ENCODE measurements around the gene ACIN1. TPM values are rescaled to one million over a fixed set of nuclear protein-coding genes. Genes with fewer than 3 reads are reported as not detected.

The ACIN1 gene
- total RNA-seq, 1 experiment from 2014 or later = 171 TPM

DNA sequence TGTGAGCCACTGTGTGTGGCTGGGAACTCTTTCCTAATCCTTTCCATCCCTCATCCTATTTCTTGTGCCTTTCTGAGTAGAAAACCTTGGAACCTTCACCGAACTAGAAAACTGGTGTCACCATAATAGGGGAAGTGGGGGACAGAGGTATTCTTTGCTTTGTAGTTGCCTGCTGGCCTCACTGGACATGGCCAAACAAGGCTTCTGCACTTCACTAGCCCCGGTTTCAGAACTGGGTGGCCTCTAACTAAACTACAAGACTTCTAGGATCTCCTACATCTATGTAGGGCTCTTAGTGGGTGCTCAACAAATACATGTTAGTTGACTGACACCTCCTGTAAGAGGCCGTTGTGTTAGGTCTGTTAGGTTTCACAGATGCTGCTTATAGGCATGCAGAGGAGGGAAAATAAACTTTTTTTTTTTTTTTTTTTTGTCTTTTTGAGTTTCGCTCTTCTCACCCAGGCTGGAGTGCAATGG, 10.4 kb upstream of the ACIN1 start:
- intact Hi-C loops (cut with micrococcal nuclease; ENCODE audit: unreplicated experiment) = no loop called here
- DNase-seq = no peak
- Histone ChIP-seq H3K27ac (no peak overlapping the region), H3K4me3 (no peak overlapping the region), H3K9me3 (ENCODE audit: insufficient read depth, low read depth) (no peaks in the 10 kb centered on the region), H3K36me3 (ENCODE audit: low read depth) (no peaks in the 10 kb centered on the region), H3K4me2 (no peak overlapping the region), H3K79me2 (ENCODE audit: low read depth) (no peaks in the 10 kb centered on the region), H3K27me3 (ENCODE audit: insufficient read depth, low read depth) (no peaks in the 10 kb centered on the region), H2AFZ (no peak overlapping the region), H3K4me1 (replicated peaks; ENCODE audit: insufficient read depth) (no peaks in the 10 kb centered on the region), H3F3A (ENCODE audit: insufficient read depth, low read depth) (no peaks in the 10 kb centered on the region), H4K20me1 (ENCODE audit: insufficient read depth) (no peaks in the 10 kb centered on the region), H3K9me2 (ENCODE audit: insufficient read depth) (no peaks in the 10 kb centered on the region)
- ChIA-PET CTCF (no interaction called here), POLR2A (ENCODE audit: unreplicated experiment) (no interaction called here)
- BruUV-seq (replicated peaks) = no TSS peak
- TF ChIP-seq EZH2 (IDR thresholded peaks at IDR 0.05; ENCODE audit: low read depth) = no peak

- no peak within 1 kb of the TSS for H3K4me3 ChIP-seq
- H3K36me3 ChIP-seq (ENCODE audit: low read depth) = no peaks in the 10 kb centered on the region
- TF ChIP-seq EZH2 (IDR thresholded peaks at IDR 0.05; ENCODE audit: low read depth) (no peak), CTCF (conservative IDR thresholded peaks at IDR 0.05) (no peak)
- no peaks in the 10 kb centered on the region for H3K4me1 ChIP-seq (replicated peaks; ENCODE audit: insufficient read depth)
- H3K4me2 ChIP-seq = no peak within 1 kb of the TSS
- no peaks in the 10 kb centered on the region for H3K79me2 ChIP-seq (ENCODE audit: low read depth)
- no peak within 1 kb of the TSS for H3K27ac ChIP-seq
- no TSS peak for BruUV-seq (replicated peaks)
- H2AFZ ChIP-seq = no peak within 1 kb of the TSS
- no peak for DNase-seq
- no peaks in the 10 kb centered on the region for H3F3A ChIP-seq (ENCODE audit: insufficient read depth, low read depth)
- H3K27me3 ChIP-seq (ENCODE audit: insufficient read depth, low read depth) = no peaks in the 10 kb centered on the region
- CTCF ChIA-PET = no interaction called here
- intact Hi-C loops (cut with micrococcal nuclease; ENCODE audit: unreplicated experiment) = no loop called here
- POLR2A ChIA-PET (ENCODE audit: unreplicated experiment) = no interaction called here
- no peaks in the 10 kb centered on the region for H4K20me1 ChIP-seq (ENCODE audit: insufficient read depth)
- no peaks in the 10 kb centered on the region for H3K9me2 ChIP-seq (ENCODE audit: insufficient read depth)
- no peaks in the 10 kb centered on the region for H3K9me3 ChIP-seq (ENCODE audit: insufficient read depth, low read depth)
Observed at GRCh38 chr14:23104591-23105347, 9.8 kb upstream of the ACIN1 start, which contains the start of gene CIROP. Gene CIROP (minus strand): TSS chr14:23104989. CDS start chr14:23104920, 69 bp downstream.

DNA sequence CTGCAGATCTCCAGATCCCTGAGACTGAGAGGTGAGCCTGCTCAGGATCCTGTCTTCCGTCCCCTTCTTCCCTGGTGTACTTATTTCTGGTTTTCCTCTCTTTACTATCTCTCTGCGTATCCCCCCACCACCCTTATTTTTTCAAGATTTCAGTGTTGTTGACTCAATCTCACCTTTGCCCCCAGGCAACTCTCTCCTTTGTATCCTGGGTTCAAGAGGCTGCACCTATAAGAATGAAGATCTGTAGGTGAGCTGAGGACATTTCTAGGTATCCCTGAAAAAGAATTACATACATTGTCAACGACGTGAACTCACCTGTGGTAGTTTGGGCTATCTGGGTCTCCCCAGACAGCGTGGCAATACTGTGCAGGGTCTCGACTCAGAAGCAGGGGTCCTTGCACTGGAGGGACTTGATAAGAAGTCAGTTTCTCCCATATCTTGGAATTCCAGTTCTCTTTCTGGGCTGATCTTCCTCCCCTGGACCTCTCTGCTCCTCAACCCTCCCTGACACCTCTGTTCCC, 9.2 kb upstream of the ACIN1 start:
- H3K27me3 ChIP-seq (ENCODE audit: insufficient read depth, low read depth) = no peaks in the 10 kb centered on the region
- H3K4me1 ChIP-seq (replicated peaks; ENCODE audit: insufficient read depth) = no peaks in the 10 kb centered on the region
- ChIA-PET CTCF (no interaction called here), POLR2A (ENCODE audit: unreplicated experiment) (interaction anchor here (0.6 kb wide), 1 partner anchor 763 kb away, joined by 4 read pairs; no protein-coding TSS in a partner anchor)
- TF ChIP-seq CTCF (conservative IDR thresholded peaks at IDR 0.05) (no peak), EZH2 (IDR thresholded peaks at IDR 0.05; ENCODE audit: low read depth) (no peak)
- no peak overlapping the region for H3K4me3 ChIP-seq
- no peaks in the 10 kb centered on the region; the same call in 1 of the 2 replicates for H4K20me1 ChIP-seq (ENCODE audit: insufficient read depth)
- BruUV-seq (replicated peaks) = no TSS peak
- no peak overlapping the region for H2AFZ ChIP-seq
- H3K9me3 ChIP-seq (ENCODE audit: insufficient read depth, low read depth) = no peaks in the 10 kb centered on the region
- H3F3A ChIP-seq (ENCODE audit: insufficient read depth, low read depth) = no peaks in the 10 kb centered on the region; the same call in 1 of the 2 replicates
- H3K36me3 ChIP-seq (ENCODE audit: low read depth) = no peaks in the 10 kb centered on the region
- no peak for DNase-seq
- no peaks in the 10 kb centered on the region for H3K9me2 ChIP-seq (ENCODE audit: insufficient read depth)
- H3K4me2 ChIP-seq = no peak overlapping the region
- intact Hi-C loops (cut with micrococcal nuclease; ENCODE audit: unreplicated experiment) = no loop called here
- no peak overlapping the region for H3K27ac ChIP-seq
- 0 out of 2 replicates have a peak, but pooled peaks cover under 1% of the 10 kb centered on the region for H3K79me2 ChIP-seq (ENCODE audit: low read depth)
